ENCODE measurements around the gene SPEM3.
A peak's percentile ranks its signal among the peaks of the same experiment; 100 is the strongest.
"Not testable (repeated sequence)": the region's sequence is repeated elsewhere in the genome, so short reads cannot be mapped to it uniquely, and the experiment has no call there.

SPEM3 gene

DNA sequence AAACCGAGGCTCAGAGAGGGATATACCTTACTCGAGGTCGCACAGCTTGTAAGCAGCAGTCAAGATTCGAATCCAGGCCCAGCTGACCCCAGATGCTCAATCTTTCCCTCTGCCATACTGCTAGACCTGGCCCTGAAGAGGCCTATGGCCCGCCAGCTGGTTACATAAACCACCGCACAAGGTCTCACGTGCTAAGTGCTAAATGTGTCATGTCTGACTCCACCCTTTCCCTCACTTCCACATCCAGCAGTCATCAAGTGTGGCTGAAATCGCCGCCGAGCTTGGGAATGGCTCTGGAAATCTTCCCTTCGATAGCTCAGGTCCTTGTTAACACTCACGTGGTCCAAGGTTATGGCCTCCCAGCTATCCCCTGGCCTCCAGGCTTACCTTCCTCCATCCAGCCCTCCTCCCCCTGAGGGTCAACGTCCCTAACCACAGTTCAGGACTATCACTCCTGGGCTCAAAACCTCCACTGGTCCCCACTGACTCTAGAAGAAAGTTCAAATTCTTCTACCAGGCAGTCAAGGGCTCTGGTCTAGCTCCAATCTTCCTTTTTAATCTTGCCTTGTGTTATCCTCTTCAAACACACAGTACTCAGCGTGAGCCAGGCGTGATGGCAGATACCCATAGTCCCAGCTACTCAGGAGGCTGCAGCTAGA is 47.2 kb downstream of the SPEM3 start:
- no peak for DNase-seq

DNA sequence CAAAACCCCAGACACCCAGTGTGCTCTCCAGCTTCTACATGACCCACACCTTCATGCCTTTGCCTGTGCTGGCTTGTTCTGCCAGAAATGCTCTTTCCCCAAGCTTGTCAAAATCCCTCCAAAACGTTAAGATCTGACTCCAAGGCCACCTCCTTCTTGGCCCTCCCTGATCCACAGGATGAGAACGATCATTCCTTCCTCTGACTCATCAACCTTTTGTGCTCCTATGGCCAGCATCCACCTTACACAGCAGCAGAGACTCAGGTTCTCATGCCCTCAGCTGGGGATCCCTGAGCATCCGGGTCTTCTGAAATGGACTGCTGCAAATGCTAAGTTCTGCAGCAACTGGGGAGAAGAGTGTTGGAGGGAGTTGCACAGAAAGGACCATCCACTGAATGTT is 47.8 kb downstream of the SPEM3 start:
- no peak for DNase-seq

DNA sequence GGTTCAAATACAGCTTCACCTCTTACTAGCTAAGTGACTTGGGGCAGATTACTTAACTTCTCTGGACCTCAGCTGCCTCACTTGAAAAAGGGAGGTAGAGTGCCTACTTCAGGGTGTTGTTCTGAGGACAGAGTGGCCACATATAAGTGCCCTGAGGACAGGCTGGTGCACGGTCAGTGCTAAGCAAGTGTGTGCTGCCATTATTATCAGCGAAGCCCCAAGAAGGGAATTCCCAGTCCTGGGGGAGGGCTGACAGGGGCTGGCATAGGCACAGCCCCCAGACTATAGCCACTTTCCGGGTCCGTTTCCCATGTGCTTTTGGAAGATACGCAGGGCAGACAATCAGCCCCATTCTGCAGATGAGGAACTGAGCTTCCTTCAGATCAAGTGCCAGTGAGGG is 48.3 kb downstream of the SPEM3 start:
- no peak for DNase-seq

DNA sequence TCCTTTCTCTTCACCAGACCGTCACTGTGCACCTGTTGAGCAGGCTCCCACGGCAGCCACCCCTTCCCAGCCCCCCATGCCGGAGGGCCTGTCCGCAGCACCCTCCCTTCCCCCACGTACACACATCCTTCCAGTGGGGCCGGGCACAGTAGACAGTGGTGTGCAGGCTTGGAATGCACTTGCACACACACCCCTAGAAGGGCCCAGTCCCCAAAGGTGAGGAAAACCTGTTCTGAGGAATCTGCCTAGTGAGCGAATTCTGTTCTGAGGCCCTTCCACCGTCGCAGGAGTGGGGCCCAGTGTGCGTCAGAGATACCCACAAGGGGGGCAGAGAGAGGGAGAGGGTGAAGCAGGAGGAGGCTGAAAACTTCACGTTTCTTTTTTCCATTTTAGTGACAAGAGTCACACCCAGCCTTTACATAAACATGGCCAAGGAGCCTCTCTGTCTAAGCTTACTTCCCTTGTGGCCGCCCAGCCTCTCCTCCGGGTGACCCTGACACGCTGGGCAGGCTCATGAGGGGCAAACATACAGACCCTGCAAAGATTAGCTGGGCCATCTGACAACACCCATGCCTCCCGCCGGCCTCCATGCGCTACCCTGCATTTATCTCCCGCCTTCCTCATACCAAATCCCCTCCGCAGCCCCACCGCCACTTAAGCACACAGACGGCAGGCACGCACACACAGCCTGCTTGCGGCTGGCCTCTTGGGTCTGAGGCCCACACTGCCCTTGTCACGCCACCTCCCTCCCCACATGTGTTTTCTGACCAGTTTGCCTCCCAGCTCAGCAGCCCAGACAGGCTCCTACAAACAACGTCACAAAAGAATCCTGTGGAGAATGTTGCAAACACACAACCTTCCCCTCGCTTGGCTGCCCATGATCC is 49.0 kb downstream of the SPEM3 start:
- peak; percentile 55 for DNase-seq

DNA sequence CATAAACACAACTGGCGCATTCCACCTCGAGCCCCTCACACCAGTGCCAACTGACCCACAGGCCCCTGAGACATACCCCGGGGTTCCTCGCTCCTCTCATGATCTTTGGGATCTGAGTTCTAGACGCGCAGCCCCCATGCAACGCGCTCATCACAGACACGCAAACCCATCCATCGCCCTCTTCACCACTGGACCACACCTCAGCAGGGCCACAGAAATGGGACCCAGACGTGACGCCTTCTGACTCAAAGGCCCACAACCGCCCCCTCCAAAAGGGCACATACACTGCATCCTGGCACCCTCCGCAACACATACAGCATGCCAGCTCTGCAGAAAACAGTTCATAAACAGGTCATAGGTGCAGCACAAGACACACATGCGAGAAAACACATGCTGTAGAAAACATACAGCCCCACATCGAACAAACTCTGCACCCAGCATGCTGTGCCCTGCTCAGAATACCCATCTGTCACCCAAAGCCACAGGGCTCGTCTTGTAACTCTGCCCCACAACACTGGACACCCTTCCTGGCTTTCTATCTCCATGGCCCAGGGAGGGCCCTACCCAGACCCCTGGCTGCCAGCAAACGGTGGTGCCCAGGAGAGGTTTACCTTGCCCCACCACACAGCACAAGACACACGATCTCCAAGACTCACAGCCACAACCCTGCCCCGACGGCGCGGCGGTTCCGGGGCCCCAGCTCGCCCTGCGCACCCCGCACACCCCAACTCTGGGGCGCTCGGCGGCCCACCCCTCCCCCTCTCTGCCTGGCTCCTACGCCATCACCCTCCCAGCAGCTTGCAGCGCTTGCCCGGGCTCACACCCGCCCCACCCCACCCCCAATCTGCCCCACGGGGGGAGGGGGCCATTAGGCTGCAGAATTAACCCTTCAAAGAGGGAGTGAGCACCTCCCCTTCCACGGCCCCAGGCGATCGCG is 49.9 kb downstream of the SPEM3 start:
- DNase-seq, result peak; percentile 59

DNA sequence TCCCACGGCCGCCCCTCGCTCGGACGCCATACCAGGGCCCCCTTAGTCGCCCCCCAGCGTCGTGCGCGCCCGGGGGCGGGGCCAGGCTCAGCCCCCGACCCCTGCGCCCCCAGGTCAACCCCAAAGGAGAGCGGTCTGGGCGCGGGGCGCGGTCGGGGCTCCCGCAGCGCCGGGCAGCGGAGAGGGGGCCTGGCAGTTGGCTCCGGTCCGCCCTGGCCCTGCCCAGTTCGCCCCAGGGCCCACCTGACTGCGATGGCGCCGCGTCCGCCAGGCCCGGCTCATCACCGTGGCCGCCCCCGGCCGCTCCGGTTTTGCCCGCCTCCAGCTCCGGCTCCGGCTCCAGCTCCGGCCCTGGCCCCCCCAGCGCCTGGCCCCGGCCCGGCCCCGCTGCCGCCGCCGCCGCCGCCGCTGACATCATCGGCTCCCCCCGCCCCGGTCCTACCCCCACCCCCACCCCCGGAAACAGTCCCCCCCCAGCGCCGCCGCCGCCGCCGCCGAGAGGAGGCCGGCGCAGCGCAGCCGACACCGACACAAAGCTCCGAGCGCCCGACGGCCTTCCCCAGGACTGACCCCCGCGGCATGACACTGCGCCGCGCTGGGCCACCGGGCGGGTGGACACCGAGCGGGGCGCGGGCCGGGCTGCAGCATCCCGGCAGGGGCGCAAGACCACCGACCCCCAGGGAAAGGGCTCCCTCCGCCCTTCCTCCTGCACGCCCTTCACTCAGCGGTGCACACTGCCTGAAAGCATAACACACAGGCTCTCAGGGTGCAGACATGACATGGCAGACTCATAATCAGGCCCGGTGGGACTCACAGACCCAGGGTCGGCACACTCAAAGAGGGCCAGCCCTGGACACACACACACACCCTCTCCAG is 50.8 kb downstream of the SPEM3 start, which contains the start of gene ZBTB4:
TSS of gene ZBTB4 (minus strand) at position 419 of the 876 bp plus-strand sequence. CDS start 12,830 bp downstream, outside the sequence.
- peak; percentile 55 for DNase-seq

GRCh38 chr17:7480089-7480384 is 51.4 kb downstream of the SPEM3 start:
- no peak for DNase-seq

DNA sequence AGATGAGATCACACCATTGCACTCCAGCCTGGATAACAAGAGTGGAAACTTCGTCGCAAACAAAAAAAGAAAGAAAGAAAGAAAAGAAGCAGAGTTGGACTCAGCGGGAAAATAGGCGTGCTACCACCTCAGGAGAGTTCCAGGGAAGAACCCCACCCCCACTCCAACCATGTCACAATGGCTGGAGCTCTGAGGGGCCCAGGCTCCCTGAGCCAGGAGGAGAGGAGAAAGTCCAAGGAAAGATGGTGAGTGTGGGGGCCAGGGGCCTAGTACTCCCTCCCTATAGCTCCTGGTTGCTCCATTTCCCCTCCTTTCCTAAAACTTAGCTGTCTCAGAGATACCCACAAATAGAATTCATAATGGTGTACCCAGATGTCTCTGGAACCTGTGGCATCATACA is 52.6 kb downstream of the SPEM3 start, which contains the start of gene SLC35G6:
TSS of gene SLC35G6 (plus strand) at position 172 of the 400 bp plus-strand sequence. CDS start at position 243, 71 bp downstream.
- DNase-seq, result not testable (repeated sequence)

DNA sequence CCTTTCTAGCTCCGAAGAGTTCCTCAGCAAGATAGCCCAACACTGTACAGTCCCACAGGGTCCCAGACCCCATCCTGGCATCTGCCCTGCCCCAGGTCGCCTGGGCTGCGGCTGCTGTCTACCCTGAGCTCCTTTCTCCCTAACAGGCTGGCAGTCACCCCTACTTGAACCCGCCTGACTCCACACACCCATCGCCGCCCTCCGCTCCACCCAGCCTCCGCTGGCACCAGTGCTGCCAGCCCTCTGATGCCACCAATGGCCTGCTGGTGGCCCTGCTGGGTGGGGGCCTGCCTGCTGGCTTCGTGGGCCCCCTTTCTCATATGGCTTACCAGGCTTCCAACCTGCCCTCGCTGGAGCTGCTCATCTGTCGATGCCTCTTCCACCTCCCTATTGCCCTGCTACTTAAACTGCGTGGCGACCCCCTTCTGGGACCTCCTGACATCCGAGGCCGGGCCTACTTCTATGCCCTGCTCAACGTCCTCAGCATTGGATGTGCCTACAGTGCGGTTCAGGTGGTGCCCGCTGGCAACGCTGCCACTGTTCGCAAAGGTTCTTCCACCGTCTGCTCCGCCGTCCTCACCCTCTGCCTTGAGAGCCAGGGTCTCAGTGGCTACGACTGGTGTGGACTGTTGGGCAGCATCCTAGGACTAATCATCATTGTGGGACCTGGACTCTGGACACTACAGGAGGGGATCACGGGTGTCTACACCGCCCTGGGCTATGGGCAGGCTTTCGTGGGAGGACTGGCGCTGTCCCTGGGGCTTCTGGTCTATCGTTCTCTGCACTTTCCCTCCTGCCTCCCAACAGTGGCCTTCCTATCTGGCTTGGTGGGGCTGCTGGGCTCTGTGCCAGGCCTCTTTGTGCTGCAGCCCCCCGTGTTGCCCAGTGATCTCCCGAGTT is 53.4 kb downstream of the SPEM3 start:
- DNase-seq, result not testable (repeated sequence)

All from effector CD8-positive, alpha-beta T cell (primary cell).